GM12878 (cell line): ENCODE measurements around the gene OR1C1. TPM values are rescaled to one million over a fixed set of nuclear protein-coding genes. Genes with fewer than 3 reads are reported as not detected.

Source experiments
- ATAC-seq: fragments of 200-7000 bp; cut with Tn5 transposase; 3 replicates; pipeline ENCODE4 v1.9.1; 2020; ENCODE audit warnings: mild to moderate bottlenecking, moderate library complexity
- BruUV-seq: library from RNA; stranded (reverse); fragments of 400-500 nt; replicated peaks from 2 replicates; lab custom pipeline; 2021; lab: Mats Ljungman, UMichigan
- CTCF ChIA-PET: fragments of 300-600 bp; sonication (Branson Sonifier 250); formaldehyde crosslinking; extraction: SDS; loops from one replicate; lab custom pipeline; 2021; ENCODE audit warnings: inconsistent platforms; lab: Yijun Ruan, JAX
- POLR2A ChIA-PET: fragments of 350-600 bp; formaldehyde crosslinking; extraction: SDS; loops from one replicate; lab custom pipeline; 2021; ENCODE audit warnings: inconsistent platforms; lab: Charles Lee
- RAD21 ChIA-PET: fragments of 300-600 bp; sonication (Branson Sonifier 250); formaldehyde crosslinking; loops from one replicate; lab custom pipeline; 2023; ENCODE audit warnings: antibody characterized with exemption; ENCODE audit not compliant: unreplicated experiment; lab: Charles Lee
- SMC1A ChIA-PET: fragments of 300-600 bp; sonication (Branson Sonifier 250); formaldehyde crosslinking; loops from one replicate; lab custom pipeline; 2023; ENCODE audit not compliant: unreplicated experiment, uncharacterized antibody; lab: Charles Lee
- DNase-seq: peaks from one replicate; pipeline ENCODE4 v3.0.0-alpha.2; 2011; ENCODE audit warnings: low read depth, low spot score
- FAIRE-seq: peaks from 3 replicates; lab custom pipeline; 2011; peaks lifted over from hg19 to GRCh38; lab: Jason Lieb, UNC
- H2AFZ ChIP-seq: 2 replicates; pipeline ENCODE4 v1.6.0; 2011; ENCODE audit warnings: low read depth, low read length, control low read depth; ENCODE audit not compliant: control insufficient read depth
- H3K27ac ChIP-seq: 2 replicates; pipeline ENCODE4 v1.5.1; 2011; ENCODE audit warnings: control low read depth; ENCODE audit not compliant: control insufficient read depth, insufficient read depth
- H3K27me3 ChIP-seq, 2 experiments: replicated peaks in 1 of 2; 2 replicates each; pipeline versions ENCODE4 v1.6.0 to v1.6.1; 2011; ENCODE audit warnings: low read length in 1 of 2; ENCODE audit not compliant: control insufficient read depth in 2 of 2, insufficient read depth in 2 of 2
- H3K36me3 ChIP-seq, 2 experiments: 2 replicates each; pipeline ENCODE4 v1.5.1; 2011; ENCODE audit warnings: low read length in 1 of 2; ENCODE audit not compliant: control insufficient read depth in 2 of 2, insufficient read depth in 2 of 2
- H3K4me1 ChIP-seq: 2 replicates; pipeline ENCODE4 v1.6.1; 2011; ENCODE audit warnings: mild to moderate bottlenecking, low read length, moderate library complexity, mixed read lengths; ENCODE audit not compliant: control insufficient read depth, insufficient read depth
- H3K4me2 ChIP-seq: 2 replicates; pipeline ENCODE4 v1.6.0; 2011; ENCODE audit warnings: control low read depth; ENCODE audit not compliant: control insufficient read depth, insufficient read depth
- H3K4me3 ChIP-seq: fragments of 200-600 bp; sonication (generic); 2 replicates; pipeline ENCODE4 v1.5.1; 2016
- H3K79me2 ChIP-seq: 2 replicates; pipeline ENCODE4 v1.6.0; 2011; ENCODE audit warnings: low read length; ENCODE audit not compliant: control insufficient read depth, insufficient read depth
- H3K9ac ChIP-seq: 2 replicates; pipeline ENCODE4 v1.8.0; 2011; ENCODE audit warnings: low read length, control low read depth, mixed read lengths; ENCODE audit not compliant: control insufficient read depth, insufficient read depth
- H3K9me3 ChIP-seq: replicated peaks from 3 replicates; pipeline ENCODE4 v1.5.1; 2011; ENCODE audit warnings: mild to moderate bottlenecking, low read length; ENCODE audit not compliant: control insufficient read depth, insufficient read depth
- H4K20me1 ChIP-seq: 2 replicates; pipeline ENCODE4 v1.6.0; 2011; ENCODE audit not compliant: control insufficient read depth, insufficient read depth
- BHLHE40 ChIP-seq, 2 experiments: fragments of 450-650 bp in 1 of 2; IDR thresholded peaks; 2 replicates each; pipeline ENCODE4 v1.6.1; 2011 to 2017; ENCODE audit warnings: low read depth in 2 of 2, borderline replicate concordance in 1 of 2, improper control_type of control experiment in 1 of 2, low read length in 1 of 2, mild to moderate bottlenecking in 1 of 2
- BRCA1 ChIP-seq: IDR thresholded peaks from 2 replicates; pipeline ENCODE4 v1.6.1; 2011; ENCODE audit warnings: low read depth, low read length, improper control_type of control experiment
- CEBPB ChIP-seq, 2 experiments: fragments of 150-350 bp in 1 of 2; IDR thresholded peaks; 2 replicates each; pipeline ENCODE4 v1.6.1; 2012 to 2014; ENCODE audit warnings: low read depth in 2 of 2, low read length in 2 of 2, borderline replicate concordance in 1 of 2, inconsistent platforms in 1 of 2
- CREM ChIP-seq: IDR thresholded peaks from 2 replicates; pipeline ENCODE4 v1.6.1; 2014; ENCODE audit warnings: antibody characterized with exemption, low read depth
- DPF2 ChIP-seq: fragments of 450-650 bp; IDR thresholded peaks from 2 replicates; pipeline ENCODE4 v1.6.1; 2017; ENCODE audit warnings: mild to moderate bottlenecking
- ETV6 ChIP-seq, 2 experiments: fragments of 450-650 bp in 1 of 2; IDR thresholded peaks in 1 of 2; conservative IDR thresholded peaks in 1 of 2; 2 replicates each; pipeline ENCODE4 v1.6.1; 2014; ENCODE audit warnings: antibody characterized with exemption in 1 of 2, borderline replicate concordance in 1 of 2, low read depth in 1 of 2, mild to moderate bottlenecking in 1 of 2, moderate library complexity in 1 of 2
- HDGF ChIP-seq: fragments of 450-650 bp; IDR thresholded peaks from 2 replicates; pipeline ENCODE4 v1.6.1; 2016; ENCODE audit warnings: antibody characterized with exemption
- MEF2B ChIP-seq: fragments of 450-650 bp; IDR thresholded peaks from 2 replicates; pipeline ENCODE4 v1.6.1; 2018; ENCODE audit warnings: mild to moderate bottlenecking, moderate library complexity; ENCODE audit not compliant: partially characterized antibody, poor library complexity, severe bottlenecking
- NR2C2 ChIP-seq: IDR thresholded peaks from 2 replicates; pipeline ENCODE4 v1.6.1; 2011; ENCODE audit warnings: borderline replicate concordance, low read depth; ENCODE audit not compliant: control insufficient read depth, insufficient read length
- NRF1 ChIP-seq: conservative IDR thresholded peaks from 2 replicates; pipeline ENCODE4 v1.6.1; 2011; ENCODE audit warnings: mild to moderate bottlenecking, low read depth, low read length, improper control_type of control experiment
- RAD51 ChIP-seq: fragments of 450-650 bp; IDR thresholded peaks from 2 replicates; pipeline ENCODE4 v1.6.1; 2016; ENCODE audit warnings: moderate library complexity, mild to moderate bottlenecking, inconsistent platforms
- RBBP5 ChIP-seq: fragments of 200-600 bp; sonication (generic); conservative IDR thresholded peaks from 2 replicates; pipeline ENCODE4 v1.6.1; 2016
- SIX5 ChIP-seq: IDR thresholded peaks from 2 replicates; pipeline ENCODE4 v1.6.1; 2011; ENCODE audit warnings: mild to moderate bottlenecking, low read depth, low read length, moderate library complexity; ENCODE audit not compliant: severe bottlenecking
- SMAD1 ChIP-seq: fragments of 450-650 bp; IDR thresholded peaks from 2 replicates; pipeline ENCODE4 v1.6.1; 2018; ENCODE audit warnings: mild to moderate bottlenecking, low read depth; ENCODE audit not compliant: partially characterized antibody
- SP1 ChIP-seq: IDR thresholded peaks from one replicate; pipeline ENCODE4 v1.6.1; 2011; ENCODE audit warnings: low read depth, low read length
- SUPT20H ChIP-seq: IDR thresholded peaks from 2 replicates; pipeline ENCODE4 v1.6.1; 2011; ENCODE audit warnings: low read depth, mild to moderate bottlenecking, low read length, moderate library complexity, borderline replicate concordance; ENCODE audit not compliant: control insufficient read depth
- ZBED1 ChIP-seq: IDR thresholded peaks from 2 replicates; pipeline ENCODE4 v1.6.1; 2016; ENCODE audit warnings: borderline replicate concordance
- ZSCAN29 ChIP-seq: fragments of 450-650 bp; IDR thresholded peaks from 2 replicates; pipeline ENCODE4 v1.6.1; 2017; ENCODE audit warnings: mild to moderate bottlenecking, moderate library complexity
- WGBS: methylation state at CpG from one replicate; pipeline ENCODE4 v1.1.6; 2016; ENCODE audit warnings: low lambda C conversion rate; ENCODE audit not compliant: insufficient replicate concordance, insufficient coverage; ENCODE audit errors: missing lambda C conversion rate; 5-methylcytosine and 5-hydroxymethylcytosine counted together
- in situ Hi-C: fragments of 300-500 bp; cut with MboI; formaldehyde crosslinking; loops from 9 replicates; pipeline ENCODE4 v1.14.3; 2018; ENCODE audit warnings: mixed read lengths
- intact Hi-C: fragments of 100-400 bp; cut with micrococcal nuclease; formaldehyde crosslinking; loops from one replicate; pipeline ENCODE4 v1.14.2; 2022; ENCODE audit not compliant: unreplicated experiment
- polyA plus RNA-seq, 11 experiments: library from polyadenylated mRNA; depleted of rRNA in 4 of 11; unstranded in 6 of 11; stranded (reverse) in 5 of 11; fragments of >200 nt; fragmentation: Nextera tagmentation in 4 of 11; fragmentation: Illumina TruSeq in 1 of 11; extraction: Ambion mirVana in 4 of 11; extraction: Trizol in 1 of 11; gene quantifications; 1 replicate in 1 of 11; 2 replicates in 10 of 11; pipeline versions ENCODE4 v1.2.1 to v1.2.3, GENCODE V29; 2011 to 2016; ENCODE audit warnings: inconsistent platforms in 2 of 11, missing spikeins in 2 of 11, low read depth in 1 of 11
- total RNA-seq, 4 experiments: library from RNA; depleted of rRNA in 3 of 4; stranded (reverse); fragments of >200 nt in 3 of 4; fragmentation: Illumina TruSeq in 1 of 4; extraction: Trizol in 1 of 4; gene quantifications; 2 replicates each; pipeline versions ENCODE4 v1.2.1 to v1.2.3, GENCODE V29; 2013 to 2021
- TF ChIP-seq, protein P1 (sequence below): IDR thresholded peaks from 2 replicates; pipeline ENCODE4 v1.6.1; 2012; ENCODE audit warnings: low read depth, low read length, improper control_type of control experiment

OR1C1 gene
- total and polyA plus RNA-seq, 10 of the 15 experiments (the other 5 are each of a cell fraction or from before 2014, with no cell fraction given), result not detected

DNA sequence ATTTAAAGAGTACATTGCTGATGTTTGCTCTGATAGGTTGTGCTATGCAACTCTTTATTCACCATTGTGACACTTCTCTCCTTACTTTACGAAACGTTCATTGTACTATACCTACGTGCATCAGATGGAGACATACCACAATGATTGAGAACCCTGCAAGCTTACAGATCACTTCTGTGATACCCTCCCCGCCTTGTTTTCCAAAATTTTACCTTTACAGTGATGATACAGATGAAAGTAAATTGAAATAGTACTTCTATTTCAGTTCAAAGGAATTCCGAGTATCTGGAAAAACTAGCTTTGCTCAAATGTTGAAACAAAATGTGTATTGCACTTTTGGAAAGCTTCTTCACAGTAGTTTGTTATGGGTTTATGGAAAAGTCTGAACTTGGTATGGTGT lies 18.6 kb downstream of the OR1C1 start:
- ATAC-seq (no peak), FAIRE-seq (no peak), DNase-seq (no peak)
- Histone ChIP-seq H3K36me3 (no peaks in the 10 kb centered on the region), H3K27me3 (no peaks in the 10 kb centered on the region), H3K4me1 (no peaks in the 10 kb centered on the region), H4K20me1 (no peaks in the 10 kb centered on the region), H2AFZ (no peak overlapping the region), H3K9me3 (no peaks in the 10 kb centered on the region), H3K4me3 (no peak overlapping the region), H3K9ac (no peak overlapping the region), H3K4me2 (no peak overlapping the region), H3K79me2 (no peaks in the 10 kb centered on the region), H3K27ac (no peak overlapping the region)
- ChIA-PET CTCF (no interaction called here), SMC1A (no interaction called here), RAD21 (no interaction called here), POLR2A (no interaction called here)
- intact Hi-C loops, result no loop called here
- BruUV-seq, result no TSS peak
- WGBS, result 1% methylated on average over 5 of the region's 5 CpGs
- in situ Hi-C loops, result no loop called here
- TF ChIP-seq SUPT20H (no peak), ETV6 (conservative IDR thresholded peaks at IDR 0.05 in 1 of 2, IDR thresholded peaks at IDR 0.05 in 1 of 2; ENCODE audit: borderline replicate concordance in 1 of 2, low read depth in 1 of 2) (no peak), NR2C2 (no peak), SIX5 (no peak), SMAD1 (no peak), RBBP5 (no peak), MEF2B (no peak), DPF2 (no peak), HDGF (no peak), ZSCAN29 (no peak), NRF1 (no peak), CREM (no peak), SP1 (no peak), BHLHE40 (IDR thresholded peaks at IDR 0.05; ENCODE audit: borderline replicate concordance in 1 of 2, low read depth in 2 of 2, low read length in 1 of 2) (no peak), ZBED1 (no peak), CEBPB (IDR thresholded peaks at IDR 0.05; ENCODE audit: borderline replicate concordance in 1 of 2, low read depth in 2 of 2, low read length in 2 of 2) (no peak), RAD51 (no peak), BRCA1 (no peak)
- TF ChIP-seq, protein P1, sequence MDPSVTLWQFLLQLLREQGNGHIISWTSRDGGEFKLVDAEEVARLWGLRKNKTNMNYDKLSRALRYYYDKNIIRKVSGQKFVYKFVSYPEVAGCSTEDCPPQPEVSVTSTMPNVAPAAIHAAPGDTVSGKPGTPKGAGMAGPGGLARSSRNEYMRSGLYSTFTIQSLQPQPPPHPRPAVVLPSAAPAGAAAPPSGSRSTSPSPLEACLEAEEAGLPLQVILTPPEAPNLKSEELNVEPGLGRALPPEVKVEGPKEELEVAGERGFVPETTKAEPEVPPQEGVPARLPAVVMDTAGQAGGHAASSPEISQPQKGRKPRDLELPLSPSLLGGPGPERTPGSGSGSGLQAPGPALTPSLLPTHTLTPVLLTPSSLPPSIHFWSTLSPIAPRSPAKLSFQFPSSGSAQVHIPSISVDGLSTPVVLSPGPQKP, result no peak
